IMR-90 (cell line): ENCODE data around the gene NFE2L1. TPM values are rescaled to one million over a fixed set of nuclear protein-coding genes. Genes with fewer than 3 reads are reported as not detected.

ENCODE experiments used
- ATAC-seq: fragments of 200-7000 bp; cut with Tn5 transposase; 2 replicates; pipeline ENCODE4 v1.9.1; 2020; ENCODE audit warnings: low read depth, mild to moderate bottlenecking, moderate library complexity
- BruUV-seq: library from RNA; stranded (reverse); fragments of 400-500 nt; replicated peaks from 2 replicates; lab custom pipeline; 2021; lab: Mats Ljungman, UMichigan
- CTCF ChIA-PET: fragments of 300-600 bp; formaldehyde crosslinking; extraction: SDS; loops from one replicate; lab custom pipeline; 2021; ENCODE audit warnings: antibody characterized with exemption; lab: Yijun Ruan, JAX
- POLR2A ChIA-PET: fragments of 300-600 bp; sonication (Branson Sonifier 250); formaldehyde crosslinking; loops from one replicate; lab custom pipeline; 2022; ENCODE audit warnings: antibody characterized with exemption; ENCODE audit not compliant: unreplicated experiment; lab: Charles Lee
- DNase-seq: peaks from one replicate; pipeline ENCODE4 v3.0.0; 2013
- H2AFZ ChIP-seq: replicated peaks from 2 replicates; pipeline ENCODE3; 2013; ENCODE audit warnings: low read length, mild to moderate bottlenecking; ENCODE audit not compliant: poor library complexity
- H2AK5ac ChIP-seq: 2 replicates; pipeline ENCODE4 v1.6.1; 2013; ENCODE audit warnings: low read depth, low read length, inconsistent platforms
- H2AK9ac ChIP-seq: replicated peaks from 2 replicates; pipeline ENCODE3; 2013; ENCODE audit warnings: mild to moderate bottlenecking, low read depth, low read length, moderate library complexity; ENCODE audit not compliant: poor library complexity
- H2BK120ac ChIP-seq: 2 replicates; pipeline ENCODE4 v1.6.1; 2013; ENCODE audit warnings: low read depth, low read length, inconsistent platforms
- H2BK15ac ChIP-seq: 3 replicates; pipeline ENCODE4 v1.6.1; 2013; ENCODE audit warnings: low read depth, low read length, inconsistent platforms
- H2BK20ac ChIP-seq: 2 replicates; pipeline ENCODE4 v1.6.1; 2013; ENCODE audit warnings: low read depth, mild to moderate bottlenecking, inconsistent platforms, low read length, moderate library complexity
- H2BK5ac ChIP-seq: 2 replicates; pipeline ENCODE4 v1.6.1; 2013; ENCODE audit warnings: mild to moderate bottlenecking, low read depth, low read length, inconsistent platforms; ENCODE audit not compliant: poor library complexity, severe bottlenecking
- H3K14ac ChIP-seq: replicated peaks from 2 replicates; pipeline ENCODE4 v1.6.1; 2013; ENCODE audit warnings: low read depth, low read length, inconsistent platforms
- H3K18ac ChIP-seq: 2 replicates; pipeline ENCODE4 v1.6.1; 2013; ENCODE audit warnings: low read depth, low read length, control low read depth
- H3K23ac ChIP-seq: 2 replicates; pipeline ENCODE4 v1.6.1; 2013; ENCODE audit warnings: low read depth, low read length, inconsistent platforms
- H3K27ac ChIP-seq: 2 replicates; pipeline ENCODE4 v1.5.1; 2013; ENCODE audit warnings: mild to moderate bottlenecking, control low read depth, low read length; ENCODE audit not compliant: insufficient read depth
- H3K27me3 ChIP-seq: 2 replicates; pipeline ENCODE4 v1.6.1; 2013; ENCODE audit warnings: low read length; ENCODE audit not compliant: control insufficient read depth, insufficient read depth
- H3K36me3 ChIP-seq: 2 replicates; pipeline ENCODE4 v1.6.1; 2013; ENCODE audit warnings: low read length, mixed read lengths; ENCODE audit not compliant: control insufficient read depth, insufficient read depth
- H3K4ac ChIP-seq: 2 replicates; pipeline ENCODE4 v1.6.1; 2013; ENCODE audit warnings: low read depth, low read length, inconsistent platforms
- H3K4me1 ChIP-seq: 2 replicates; pipeline ENCODE4 v1.6.1; 2013; ENCODE audit warnings: low read length, mixed read lengths; ENCODE audit not compliant: control insufficient read depth, insufficient read depth
- H3K4me2 ChIP-seq: 2 replicates; pipeline ENCODE4 v1.6.1; 2013; ENCODE audit warnings: low read depth, mild to moderate bottlenecking, control low read depth, low read length, moderate library complexity
- H3K4me3 ChIP-seq: 2 replicates; pipeline ENCODE4 v1.5.1; 2013; ENCODE audit warnings: low read depth, mild to moderate bottlenecking, control low read depth, low read length, moderate library complexity; ENCODE audit not compliant: insufficient read depth
- H3K56ac ChIP-seq: 2 replicates; pipeline ENCODE4 v1.6.1; 2013; ENCODE audit warnings: low read length, inconsistent platforms; ENCODE audit not compliant: insufficient read depth; ENCODE audit errors: extremely low read depth
- H3K79me1 ChIP-seq, 2 experiments: 2 replicates each; pipeline ENCODE4 v1.6.1; 2013; ENCODE audit warnings: low read length in 2 of 2, inconsistent platforms in 1 of 2, low read depth in 1 of 2
- H3K9ac ChIP-seq: 2 replicates; pipeline ENCODE4 v1.6.1; 2013; ENCODE audit warnings: low read depth, low read length, control low read depth
- H3K9me1 ChIP-seq: 2 replicates; pipeline ENCODE4 v1.6.1; 2013; ENCODE audit warnings: low read length, inconsistent platforms; ENCODE audit not compliant: insufficient read depth
- H3K9me3 ChIP-seq: 2 replicates; pipeline ENCODE4 v1.6.1; 2013; ENCODE audit warnings: low read length; ENCODE audit not compliant: control insufficient read depth, insufficient read depth
- H4K20me1 ChIP-seq: 2 replicates; pipeline ENCODE4 v1.6.1; 2013; ENCODE audit warnings: low read length, inconsistent platforms; ENCODE audit not compliant: insufficient read depth
- H4K5ac ChIP-seq: 2 replicates; pipeline ENCODE4 v1.6.1; 2013; ENCODE audit warnings: mild to moderate bottlenecking, low read depth, low read length, control low read depth
- H4K8ac ChIP-seq, 2 experiments: 2 replicates each; pipeline ENCODE4 v1.6.1; 2013; ENCODE audit warnings: low read depth in 2 of 2, low read length in 2 of 2, control low read depth in 1 of 2, inconsistent platforms in 1 of 2
- H4K91ac ChIP-seq: 2 replicates; pipeline ENCODE4 v1.6.1; 2013; ENCODE audit warnings: low read depth, low read length, inconsistent platforms; ENCODE audit not compliant: insufficient read depth
- CTCF ChIP-seq: conservative IDR thresholded peaks from 2 replicates; pipeline ENCODE4 v1.5.1; 2012; ENCODE audit warnings: mild to moderate bottlenecking, low read depth, low read length, improper control_type of control experiment
- RAD21 ChIP-seq: IDR thresholded peaks from 2 replicates; pipeline ENCODE4 v1.6.1; 2012; ENCODE audit warnings: low read length, improper control_type of control experiment
- USF2 ChIP-seq: fragments of 150-350 bp; IDR thresholded peaks from 2 replicates; pipeline ENCODE4 v1.6.1; 2017; ENCODE audit warnings: mild to moderate bottlenecking, antibody characterized with exemption, low read length, low read depth
- WGBS, 2 experiments: methylation state at CpG; one replicate each; pipeline versions ENCODE4 v1.1.5 to v1.1.7; 2013; ENCODE audit warnings: missing lambda C conversion rate in 2 of 2; ENCODE audit not compliant: insufficient read length in 1 of 2; ENCODE audit errors: extremely low coverage in 2 of 2; 5-methylcytosine and 5-hydroxymethylcytosine counted together
- dilution Hi-C: fragments of 300-500 bp; cut with HindIII; formaldehyde crosslinking; loops from one replicate; pipeline ENCODE4 v1.14.3; 2018; ENCODE audit warnings: low sequenced_read_pairs; ENCODE audit not compliant: unreplicated experiment
- in situ Hi-C: fragments of 300-500 bp; cut with MboI; formaldehyde crosslinking; loops from 3 replicates; pipeline ENCODE4 v1.14.3; 2019; ENCODE audit warnings: low sequenced_read_pairs, inconsistent platforms, mixed read lengths
- intact Hi-C: fragments of 100-400 bp; cut with micrococcal nuclease; formaldehyde crosslinking; loops from 2 replicates; pipeline ENCODE4 v1.10.0; 2022
- polyA plus RNA-seq, 3 experiments: library from polyadenylated mRNA; depleted of rRNA; stranded (reverse); fragments of >200 nt; gene quantifications; 2 replicates each; pipeline ENCODE4 v1.2.3, GENCODE V29; 2012; ENCODE audit warnings: low replicate concordance in 1 of 3
- total RNA-seq: library from RNA; depleted of rRNA; stranded (reverse); fragments of >200 nt; gene quantifications from 2 replicates; pipeline ENCODE4 v1.2.3, GENCODE V29; 2012

The NFE2L1 gene
- total and polyA plus RNA-seq, 2 of the 4 experiments (the other 2 are of a cell fraction) = 42.8 to 122 TPM

- in situ Hi-C loops (loop anchor here (5.0 kb wide), 1 partner anchor 36 kb away; no protein-coding TSS in a partner anchor), intact Hi-C loops (no loop called here), dilution Hi-C loops (no loop called here)
- Histone ChIP-seq H2BK5ac (peak overlapping the region; percentile 55), H3K23ac (no peak overlapping the region), H4K8ac (no peak overlapping the region; a peak in 1 of 4 replicates), H3K56ac (no peak overlapping the region), H4K20me1 (peaks cover 5% of the 10 kb centered on the region; the same call in 1 of the 2 replicates), H3K27me3 (no peaks in the 10 kb centered on the region), H3K4ac (no peak overlapping the region), H3K9ac (peak overlapping the region; percentile 46; the same call in 1 of the 2 replicates), H3K9me1 (peaks cover 3% of the 10 kb centered on the region), H3K4me1 (peaks cover 2% of the 10 kb centered on the region), H2AK9ac (no peak overlapping the region), H3K9me3 (no peaks in the 10 kb centered on the region), H3K4me3 (no peak overlapping the region), H2AK5ac (peak overlapping the region; percentile 15; the same call in 1 of the 2 replicates), H3K27ac (peak overlapping the region; percentile 68), H3K18ac (no peak overlapping the region), H2BK20ac (no peak overlapping the region), H4K91ac (no peak overlapping the region), H4K5ac (no peak overlapping the region), H2BK15ac (no peak overlapping the region), H2BK120ac (no peak overlapping the region), H3K36me3 (peaks cover 41% of the 10 kb centered on the region), H3K14ac (no peak overlapping the region), H3K79me1 (peaks cover 19 to 54% of the 10 kb centered on the region in 2 experiments), H2AFZ (no peak overlapping the region), H3K4me2 (peak overlapping the region; percentile 78)
- WGBS, 2 experiments = no CpG with 5 or more reads among the region's 3 CpGs
- DNase-seq (peak; percentile 65), ATAC-seq (peak; percentile 79)
- BruUV-seq = no TSS peak
- no peak for TF ChIP-seq USF2
- peak; percentile 34 for TF ChIP-seq CTCF
- TF ChIP-seq RAD21 = peak; percentile 27
- ChIA-PET POLR2A (interaction anchor here (1.0 to 1.4 kb wide), 2 partner anchors 19 to 41 kb away, joined by 3 to 5 read pairs; no protein-coding TSS in a partner anchor), CTCF (interaction anchor here (0.6 to 1.3 kb wide), 11 partner anchors 11 to 122 kb away, joined by 3 to 5 read pairs (median 3); no protein-coding TSS in a partner anchor)
Observed at GRCh38 chr17:48068491-48068961, 20.4 kb downstream of the NFE2L1 start.
